PC-3 (cell line): ENCODE results near the gene KNTC1. TPM values are rescaled to one million over a fixed set of nuclear protein-coding genes. Genes with fewer than 3 reads are reported as not detected.

Experiments used
- ATAC-seq: fragments of 200-7000 bp; cut with Tn5 transposase; 2 replicates; pipeline ENCODE4 v1.9.1; 2020; ENCODE audit warnings: mild to moderate bottlenecking, moderate library complexity
- BruUV-seq: library from RNA; stranded (reverse); fragments of 400-500 nt; replicated peaks from 2 replicates; lab custom pipeline; 2021; lab: Mats Ljungman, UMichigan
- CTCF ChIA-PET: fragments of 300-600 bp; sonication (Branson Sonifier 250); formaldehyde crosslinking; loops from one replicate; lab custom pipeline; 2022; ENCODE audit warnings: antibody characterized with exemption; lab: Charles Lee
- POLR2A ChIA-PET: fragments of 300-600 bp; sonication (Branson Sonifier 250); formaldehyde crosslinking; loops from one replicate; lab custom pipeline; 2022; ENCODE audit warnings: antibody characterized with exemption; ENCODE audit not compliant: unreplicated experiment; lab: Charles Lee
- DNase-seq: peaks from one replicate; pipeline ENCODE4 v3.0.0-alpha.2; 2015
- H2AFZ ChIP-seq: fragments of 300-600 bp; sonication (generic); 2 replicates; pipeline ENCODE4 v1.6.0; 2016; ENCODE audit warnings: antibody characterized with exemption, low read length
- H3F3A ChIP-seq: fragments of 300-600 bp; sonication (generic); one replicate; pipeline ENCODE4 v1.6.0; 2017; ENCODE audit warnings: antibody characterized with exemption, low read length, control low read depth, mild to moderate bottlenecking; ENCODE audit not compliant: unreplicated experiment
- H3K27ac ChIP-seq: fragments of 300-600 bp; sonication (generic); 2 replicates; pipeline ENCODE4 v1.5.1; 2016; ENCODE audit warnings: mild to moderate bottlenecking, low read length
- H3K27me3 ChIP-seq: fragments of 300-600 bp; sonication (generic); 2 replicates; pipeline ENCODE4 v1.6.1; 2016; ENCODE audit warnings: low read length, mixed read lengths
- H3K36me3 ChIP-seq: fragments of 300-600 bp; sonication (generic); 2 replicates; pipeline ENCODE4 v1.6.1; 2016; ENCODE audit warnings: low read depth, mixed run types, low read length, mixed read lengths
- H3K4me1 ChIP-seq: fragments of 300-600 bp; sonication (generic); 2 replicates; pipeline ENCODE4 v1.5.1; 2016; ENCODE audit warnings: low read length; ENCODE audit not compliant: insufficient read depth
- H3K4me2 ChIP-seq: fragments of 300-600 bp; sonication (generic); 2 replicates; pipeline ENCODE4 v1.6.0; 2016; ENCODE audit warnings: low read length
- H3K4me3 ChIP-seq: fragments of 300-600 bp; sonication (generic); 2 replicates; pipeline ENCODE4 v1.5.1; 2016; ENCODE audit warnings: mild to moderate bottlenecking, low read length, mixed read lengths
- H3K79me2 ChIP-seq: fragments of 300-600 bp; sonication (generic); 2 replicates; pipeline ENCODE4 v1.6.1; 2017; ENCODE audit warnings: low read length, mixed read lengths
- H3K9ac ChIP-seq: fragments of 300-600 bp; sonication (generic); 2 replicates; pipeline ENCODE4 v1.6.0; 2016; ENCODE audit warnings: mild to moderate bottlenecking, low read length
- H3K9me2 ChIP-seq: fragments of 300-600 bp; sonication (generic); replicated peaks from 2 replicates; pipeline ENCODE4 v1.6.1; 2016; ENCODE audit warnings: mixed run types, low read length, mixed read lengths
- H3K9me3 ChIP-seq: fragments of 300-600 bp; sonication (generic); 2 replicates; pipeline ENCODE4 v1.6.1; 2016; ENCODE audit warnings: low read length, mixed read lengths
- H4K20me1 ChIP-seq: fragments of 300-600 bp; sonication (generic); 2 replicates; pipeline ENCODE4 v1.6.1; 2016; ENCODE audit warnings: low read length, mixed read lengths
- EZH2 ChIP-seq: fragments of 300-600 bp; sonication (generic); IDR thresholded peaks from one replicate; pipeline ENCODE4 v1.6.1; 2017; ENCODE audit warnings: antibody characterized with exemption, mild to moderate bottlenecking, low read length; ENCODE audit not compliant: unreplicated experiment
- EZH2phosphoT487 ChIP-seq: fragments of 300-600 bp; sonication (generic); IDR thresholded peaks from 2 replicates; pipeline ENCODE4 v1.6.1; 2018; ENCODE audit warnings: mild to moderate bottlenecking, antibody characterized with exemption, low read length, borderline replicate concordance
- intact Hi-C: fragments of 100-400 bp; cut with micrococcal nuclease; formaldehyde crosslinking; loops from 2 replicates; pipeline ENCODE4 v1.9.0; 2023
- total RNA-seq: library from RNA; depleted of rRNA; stranded (reverse); fragments of >200 nt; gene quantifications from 2 replicates; pipeline ENCODE4 v1.2.3, GENCODE V29; 2014
- TF ChIP-seq, protein P1 (sequence below): fragments of 300-600 bp; sonication (generic); conservative IDR thresholded peaks from 2 replicates; pipeline ENCODE4 v1.5.1; 2017; ENCODE audit warnings: antibody characterized with exemption, low read depth, mild to moderate bottlenecking, low read length

The KNTC1 gene
- total RNA-seq, 1 experiment from 2014 or later = 80.3 TPM

DNA sequence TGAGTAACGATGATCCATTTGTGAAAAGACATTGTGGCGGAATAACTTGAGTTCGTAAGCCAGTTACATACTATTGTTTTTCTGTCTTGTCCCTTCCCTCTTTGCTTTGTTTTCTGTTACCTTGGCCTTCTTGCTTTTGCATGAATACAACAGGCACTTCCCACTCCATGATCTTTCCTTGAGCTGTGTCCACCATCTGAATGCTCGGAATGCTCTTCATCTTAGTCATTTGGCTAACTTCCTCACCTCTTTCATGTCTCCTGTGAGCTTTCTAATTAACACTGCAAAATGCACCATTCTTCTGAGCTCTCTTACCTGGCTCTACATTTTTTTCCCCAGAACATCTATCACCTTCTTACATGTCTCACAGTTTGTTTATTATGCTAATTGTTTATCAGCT is 10.0 kb downstream of the KNTC1 start:
- Histone ChIP-seq H3K9me2 (no peaks in the 10 kb centered on the region), H4K20me1 (no peaks in the 10 kb centered on the region), H3K36me3 (peaks cover 40% of the 10 kb centered on the region), H3K27ac (no peak overlapping the region), H3K9me3 (no peaks in the 10 kb centered on the region), H3K79me2 (peaks cover 12% of the 10 kb centered on the region; the same call in 1 of the 2 replicates), H3K4me1 (no peaks in the 10 kb centered on the region), H3K9ac (no peak overlapping the region), H3K27me3 (no peaks in the 10 kb centered on the region), H3F3A (no peaks in the 10 kb centered on the region), H2AFZ (no peak overlapping the region), H3K4me2 (no peak overlapping the region), H3K4me3 (no peak overlapping the region)
- TF ChIP-seq EZH2phosphoT487 (no peak), EZH2 (no peak)
- TF ChIP-seq, protein P1, sequence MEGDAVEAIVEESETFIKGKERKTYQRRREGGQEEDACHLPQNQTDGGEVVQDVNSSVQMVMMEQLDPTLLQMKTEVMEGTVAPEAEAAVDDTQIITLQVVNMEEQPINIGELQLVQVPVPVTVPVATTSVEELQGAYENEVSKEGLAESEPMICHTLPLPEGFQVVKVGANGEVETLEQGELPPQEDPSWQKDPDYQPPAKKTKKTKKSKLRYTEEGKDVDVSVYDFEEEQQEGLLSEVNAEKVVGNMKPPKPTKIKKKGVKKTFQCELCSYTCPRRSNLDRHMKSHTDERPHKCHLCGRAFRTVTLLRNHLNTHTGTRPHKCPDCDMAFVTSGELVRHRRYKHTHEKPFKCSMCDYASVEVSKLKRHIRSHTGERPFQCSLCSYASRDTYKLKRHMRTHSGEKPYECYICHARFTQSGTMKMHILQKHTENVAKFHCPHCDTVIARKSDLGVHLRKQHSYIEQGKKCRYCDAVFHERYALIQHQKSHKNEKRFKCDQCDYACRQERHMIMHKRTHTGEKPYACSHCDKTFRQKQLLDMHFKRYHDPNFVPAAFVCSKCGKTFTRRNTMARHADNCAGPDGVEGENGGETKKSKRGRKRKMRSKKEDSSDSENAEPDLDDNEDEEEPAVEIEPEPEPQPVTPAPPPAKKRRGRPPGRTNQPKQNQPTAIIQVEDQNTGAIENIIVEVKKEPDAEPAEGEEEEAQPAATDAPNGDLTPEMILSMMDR = no peak
- ChIA-PET CTCF (interaction anchor here (0.6 kb wide), 1 partner anchor 137 kb away, joined by 3 read pairs; no protein-coding TSS in a partner anchor), POLR2A (no interaction called here)
- intact Hi-C loops = no loop called here
- no TSS peak for BruUV-seq
- DNase-seq = no peak
- no peak for ATAC-seq

GRCh38 chr12:122538496-122538895 is 11.4 kb downstream of the KNTC1 start:
- Histone ChIP-seq H3K36me3 (peaks cover 35% of the 10 kb centered on the region), H4K20me1 (no peaks in the 10 kb centered on the region), H3K27ac (no peak overlapping the region), H3K4me2 (no peak overlapping the region), H3K27me3 (no peaks in the 10 kb centered on the region), H3K9me3 (no peaks in the 10 kb centered on the region), H3K4me3 (no peak overlapping the region), H3K4me1 (no peaks in the 10 kb centered on the region), H3F3A (no peaks in the 10 kb centered on the region), H3K9ac (no peak overlapping the region), H2AFZ (no peak overlapping the region), H3K9me2 (no peaks in the 10 kb centered on the region), H3K79me2 (0 out of 2 replicates have a peak, but pooled peaks cover 2% of the 10 kb centered on the region)
- BruUV-seq = no TSS peak
- intact Hi-C loops = no loop called here
- TF ChIP-seq, protein P1 = no peak
- TF ChIP-seq EZH2phosphoT487 = no peak
- TF ChIP-seq EZH2 = no peak
- ATAC-seq (no peak), DNase-seq (no peak)
- CTCF ChIA-PET = no interaction called here
- POLR2A ChIA-PET = no interaction called here

DNA sequence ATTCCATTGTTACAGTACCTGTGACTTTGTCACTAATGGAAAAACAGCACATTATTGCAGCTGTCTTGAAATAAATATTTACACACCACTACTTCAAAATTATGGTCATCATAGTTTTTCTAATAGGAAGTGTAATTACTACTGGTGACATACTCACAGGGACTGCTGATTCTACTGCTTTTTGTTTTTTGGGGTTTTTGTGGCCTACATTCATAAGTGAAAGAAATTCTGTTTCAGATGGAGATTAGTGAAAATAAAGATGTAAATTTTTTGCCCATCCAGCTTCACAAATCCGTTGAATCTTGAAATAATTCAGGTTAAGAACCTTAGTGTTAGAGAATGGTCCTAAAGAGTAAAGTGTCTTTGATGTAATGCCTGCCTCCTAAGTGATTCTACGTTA is 17.5 kb downstream of the KNTC1 start:
- Histone ChIP-seq H2AFZ (no peak overlapping the region), H3K79me2 (no peaks in the 10 kb centered on the region), H3K27ac (no peak overlapping the region), H3K9me3 (no peaks in the 10 kb centered on the region), H3K36me3 (peaks cover 40% of the 10 kb centered on the region), H3K4me2 (no peak overlapping the region), H3K4me3 (no peak overlapping the region), H3K27me3 (no peaks in the 10 kb centered on the region), H3K4me1 (no peaks in the 10 kb centered on the region), H3K9me2 (no peaks in the 10 kb centered on the region), H4K20me1 (no peaks in the 10 kb centered on the region), H3K9ac (no peak overlapping the region), H3F3A (no peaks in the 10 kb centered on the region)
- intact Hi-C loops = no loop called here
- DNase-seq (no peak), ATAC-seq (no peak)
- CTCF ChIA-PET = no interaction called here
- POLR2A ChIA-PET = no interaction called here
- TF ChIP-seq, protein P1 = no peak
- TF ChIP-seq EZH2phosphoT487 = no peak
- no peak for TF ChIP-seq EZH2
- no TSS peak for BruUV-seq
